A204.1 (cell line): ENCODE measurements around the gene PPP5C.
"Not testable (repeated sequence)": the region's sequence is repeated elsewhere in the genome, so short reads cannot be mapped to it uniquely, and the experiment has no call there.

ENCODE experiments used
- FAIRE-seq: peaks from 2 replicates; lab custom pipeline; 2012; peaks lifted over from hg19 to GRCh38; lab: Jason Lieb, UNC

PPP5C gene

GRCh38 chr19:46435009-46435408, 88.1 kb downstream of the PPP5C start:
- FAIRE-seq: no peak

- FAIRE-seq: not testable (repeated sequence)
Measured at GRCh38 chr19:46435689-46436088, 88.8 kb downstream of the PPP5C start.
